GM12878 (cell line): ENCODE data around the gene YDJC.

Source experiments
- EZH2 ChIP-seq: IDR thresholded peaks from 2 replicates; pipeline ENCODE4 v1.6.1; 2012; ENCODE audit warnings: low read depth, mild to moderate bottlenecking, control low read depth, inconsistent platforms, low read length, borderline replicate concordance; ENCODE audit not compliant: control insufficient read depth
- IKZF1 ChIP-seq: fragments of 450-650 bp; conservative IDR thresholded peaks from 2 replicates; pipeline ENCODE4 v1.6.1; 2017; ENCODE audit warnings: antibody characterized with exemption, mild to moderate bottlenecking
- TF ChIP-seq, protein P1 (sequence below): fragments of 450-650 bp; IDR thresholded peaks from 2 replicates; pipeline ENCODE4 v1.6.1; 2016; ENCODE audit warnings: mild to moderate bottlenecking, moderate library complexity, borderline replicate concordance
- TF ChIP-seq, protein P2 (sequence below): fragments of 450-650 bp; formaldehyde crosslinking; IDR thresholded peaks from 2 replicates; pipeline ENCODE4 v1.4.0; 2022; ENCODE audit warnings: mild to moderate bottlenecking, moderate library complexity
- TF ChIP-seq, protein P3 (sequence below): IDR thresholded peaks from 2 replicates; pipeline ENCODE4 v1.6.1; 2012; ENCODE audit warnings: low read depth, low read length, improper control_type of control experiment

DNA sequence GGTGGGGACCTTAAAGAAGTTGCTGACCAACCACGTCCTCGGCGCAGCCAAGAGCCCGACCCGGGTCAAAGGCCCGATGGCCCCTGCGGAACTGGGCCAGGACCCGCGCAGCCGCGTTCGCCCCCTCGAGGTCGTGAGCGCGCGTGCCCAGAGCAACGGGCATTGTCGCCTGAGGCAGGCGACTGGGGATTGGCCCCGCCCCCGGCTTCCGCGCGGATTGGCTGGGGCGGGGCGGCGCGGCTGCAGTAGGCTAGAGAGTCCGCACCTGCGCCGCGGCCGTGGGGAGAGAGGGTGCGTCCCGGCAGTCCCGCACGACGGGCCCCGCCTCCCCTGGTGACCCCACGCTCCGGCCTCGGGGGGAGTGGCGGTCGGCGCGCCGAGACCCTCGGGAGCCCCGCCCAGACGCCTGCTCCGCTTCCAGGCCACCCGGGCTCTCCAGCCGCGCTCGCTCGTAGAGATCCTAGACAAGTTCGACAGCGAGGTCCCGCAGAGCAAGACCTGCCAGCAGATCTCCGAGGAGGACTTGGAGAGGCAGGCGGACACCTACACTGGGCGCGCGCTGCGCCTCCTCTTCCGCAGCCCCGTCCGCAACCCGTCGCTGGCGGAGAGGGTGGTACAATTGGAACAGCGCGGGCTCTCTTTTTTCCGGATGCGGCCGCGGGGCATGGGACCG, 27.7 kb upstream of the YDJC start:
- TF ChIP-seq, protein P1, sequence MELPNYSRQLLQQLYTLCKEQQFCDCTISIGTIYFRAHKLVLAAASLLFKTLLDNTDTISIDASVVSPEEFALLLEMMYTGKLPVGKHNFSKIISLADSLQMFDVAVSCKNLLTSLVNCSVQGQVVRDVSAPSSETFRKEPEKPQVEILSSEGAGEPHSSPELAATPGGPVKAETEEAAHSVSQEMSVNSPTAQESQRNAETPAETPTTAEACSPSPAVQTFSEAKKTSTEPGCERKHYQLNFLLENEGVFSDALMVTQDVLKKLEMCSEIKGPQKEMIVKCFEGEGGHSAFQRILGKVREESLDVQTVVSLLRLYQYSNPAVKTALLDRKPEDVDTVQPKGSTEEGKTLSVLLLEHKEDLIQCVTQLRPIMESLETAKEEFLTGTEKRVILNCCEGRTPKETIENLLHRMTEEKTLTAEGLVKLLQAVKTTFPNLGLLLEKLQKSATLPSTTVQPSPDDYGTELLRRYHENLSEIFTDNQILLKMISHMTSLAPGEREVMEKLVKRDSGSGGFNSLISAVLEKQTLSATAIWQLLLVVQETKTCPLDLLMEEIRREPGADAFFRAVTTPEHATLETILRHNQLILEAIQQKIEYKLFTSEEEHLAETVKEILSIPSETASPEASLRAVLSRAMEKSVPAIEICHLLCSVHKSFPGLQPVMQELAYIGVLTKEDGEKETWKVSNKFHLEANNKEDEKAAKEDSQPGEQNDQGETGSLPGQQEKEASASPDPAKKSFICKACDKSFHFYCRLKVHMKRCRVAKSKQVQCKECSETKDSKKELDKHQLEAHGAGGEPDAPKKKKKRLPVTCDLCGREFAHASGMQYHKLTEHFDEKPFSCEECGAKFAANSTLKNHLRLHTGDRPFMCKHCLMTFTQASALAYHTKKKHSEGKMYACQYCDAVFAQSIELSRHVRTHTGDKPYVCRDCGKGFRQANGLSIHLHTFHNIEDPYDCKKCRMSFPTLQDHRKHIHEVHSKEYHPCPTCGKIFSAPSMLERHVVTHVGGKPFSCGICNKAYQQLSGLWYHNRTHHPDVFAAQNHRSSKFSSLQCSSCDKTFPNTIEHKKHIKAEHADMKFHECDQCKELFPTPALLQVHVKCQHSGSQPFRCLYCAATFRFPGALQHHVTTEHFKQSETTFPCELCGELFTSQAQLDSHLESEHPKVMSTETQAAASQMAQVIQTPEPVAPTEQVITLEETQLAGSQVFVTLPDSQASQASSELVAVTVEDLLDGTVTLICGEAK: no peak
- peak; percentile 95 for TF ChIP-seq IKZF1
- TF ChIP-seq, protein P2, sequence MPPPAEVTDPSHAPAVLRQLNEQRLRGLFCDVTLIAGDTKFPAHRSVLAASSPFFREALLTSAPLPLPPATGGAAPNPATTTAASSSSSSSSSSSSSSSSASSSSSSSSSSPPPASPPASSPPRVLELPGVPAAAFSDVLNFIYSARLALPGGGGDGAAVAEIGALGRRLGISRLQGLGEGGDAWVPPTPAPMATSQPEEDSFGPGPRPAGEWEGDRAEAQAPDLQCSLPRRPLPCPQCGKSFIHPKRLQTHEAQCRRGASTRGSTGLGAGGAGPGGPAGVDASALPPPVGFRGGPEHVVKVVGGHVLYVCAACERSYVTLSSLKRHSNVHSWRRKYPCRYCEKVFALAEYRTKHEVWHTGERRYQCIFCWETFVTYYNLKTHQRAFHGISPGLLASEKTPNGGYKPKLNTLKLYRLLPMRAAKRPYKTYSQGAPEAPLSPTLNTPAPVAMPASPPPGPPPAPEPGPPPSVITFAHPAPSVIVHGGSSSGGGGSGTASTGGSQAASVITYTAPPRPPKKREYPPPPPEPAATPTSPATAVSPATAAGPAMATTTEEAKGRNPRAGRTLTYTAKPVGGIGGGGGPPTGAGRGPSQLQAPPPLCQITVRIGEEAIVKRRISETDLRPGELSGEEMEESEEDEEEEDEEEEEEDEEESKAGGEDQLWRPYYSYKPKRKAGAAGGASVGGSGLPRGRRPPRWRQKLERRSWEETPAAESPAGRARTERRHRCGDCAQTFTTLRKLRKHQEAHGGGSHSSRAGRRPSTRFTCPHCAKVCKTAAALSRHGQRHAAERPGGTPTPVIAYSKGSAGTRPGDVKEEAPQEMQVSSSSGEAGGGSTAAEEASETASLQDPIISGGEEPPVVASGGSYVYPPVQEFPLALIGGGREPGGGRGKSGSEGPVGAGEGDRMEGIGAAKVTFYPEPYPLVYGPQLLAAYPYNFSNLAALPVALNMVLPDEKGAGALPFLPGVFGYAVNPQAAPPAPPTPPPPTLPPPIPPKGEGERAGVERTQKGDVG (CRISPR knock-in tag): no peak
- TF ChIP-seq EZH2: no peak
- TF ChIP-seq, protein P3, sequence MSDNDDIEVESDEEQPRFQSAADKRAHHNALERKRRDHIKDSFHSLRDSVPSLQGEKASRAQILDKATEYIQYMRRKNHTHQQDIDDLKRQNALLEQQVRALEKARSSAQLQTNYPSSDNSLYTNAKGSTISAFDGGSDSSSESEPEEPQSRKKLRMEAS: peak; percentile 52; the same call in 1 of the 2 replicates
